Kidney glomerular epithelial cell (primary cell): Measurements from ENCODE around the gene COX19.

Source experiments
- DNase-seq: peaks from one replicate; lab custom pipeline; 2025; lab: John Stamatoyannopoulos, UW

The COX19 gene

GRCh38 chr7:974820-975681 lies at the start of gene COX19:
COX19 (minus strand) TSS chr7:975549; CDS start chr7:975509, 40 bp downstream.
- peak; percentile 62 for DNase-seq

GRCh38 chr7:1024331-1024841 lies 49.0 kb upstream of the COX19 start:
- DNase-seq, result no peak

- DNase-seq, result no peak
Observed at GRCh38 chr7:1022801-1023465, 47.6 kb upstream of the COX19 start.

- no peak for DNase-seq
Observed at GRCh38 chr7:1022356-1022755, 47.0 kb upstream of the COX19 start.

- no peak for DNase-seq
Observed at GRCh38 chr7:1021931-1022330, 46.6 kb upstream of the COX19 start.

GRCh38 chr7:1021366-1021765 lies 46.0 kb upstream of the COX19 start:
- no peak for DNase-seq

GRCh38 chr7:1020849-1021251 lies 45.5 kb upstream of the COX19 start:
- DNase-seq, result no peak

- no peak for DNase-seq
Observed at GRCh38 chr7:1019789-1020610, 44.7 kb upstream of the COX19 start.

- no peak for DNase-seq
Observed at GRCh38 chr7:1019255-1019785, 44.0 kb upstream of the COX19 start.

GRCh38 chr7:1018334-1018695 lies 43.0 kb upstream of the COX19 start:
- DNase-seq, result no peak

- DNase-seq, result no peak
Observed at GRCh38 chr7:1017586-1018333, 42.4 kb upstream of the COX19 start.

GRCh38 chr7:1016577-1017531 lies 41.5 kb upstream of the COX19 start:
- DNase-seq, result no peak

- DNase-seq, result no peak
Observed at GRCh38 chr7:1015196-1016121, 40.1 kb upstream of the COX19 start.

- no peak for DNase-seq
Observed at GRCh38 chr7:1014681-1015080, 39.3 kb upstream of the COX19 start.

- DNase-seq, result no peak
Observed at GRCh38 chr7:1013581-1013980, 38.2 kb upstream of the COX19 start.

- no peak for DNase-seq
Observed at GRCh38 chr7:1012716-1013095, 37.4 kb upstream of the COX19 start.

GRCh38 chr7:1012004-1012715 lies 36.8 kb upstream of the COX19 start:
- no peak for DNase-seq

- no peak for DNase-seq
Observed at GRCh38 chr7:1011297-1012003, 36.1 kb upstream of the COX19 start.
